HepG2 (cell line): Measurements from ENCODE around the gene SLC29A1. TPM values are rescaled to one million over a fixed set of nuclear protein-coding genes. Genes with fewer than 3 reads are reported as not detected.

Experiments used
- BATF2 ChIP-seq: sonication (generic); formaldehyde crosslinking; IDR thresholded peaks from 2 replicates; pipeline ENCODE4 v1.8.0; 2022; ENCODE audit warnings: mild to moderate bottlenecking, missing genetic modification reagents, moderate library complexity
- DMAP1 ChIP-seq: IDR thresholded peaks from 2 replicates; pipeline ENCODE4 v1.6.1; 2016
- E2F1 ChIP-seq: sonication (generic); formaldehyde crosslinking; IDR thresholded peaks from 2 replicates; pipeline ENCODE4 v1.5.0; 2020; ENCODE audit warnings: missing genetic modification reagents
- FOXC1 ChIP-seq: sonication (generic); formaldehyde crosslinking; IDR thresholded peaks from 2 replicates; pipeline ENCODE4 v1.8.0; 2022; ENCODE audit warnings: mild to moderate bottlenecking, missing genetic modification reagents, borderline replicate concordance
- GATAD2A ChIP-seq: IDR thresholded peaks from 2 replicates; pipeline ENCODE4 v1.6.1; 2016
- HNRNPL ChIP-seq: fragments of 200-400 bp; formaldehyde crosslinking; IDR thresholded peaks from 2 replicates; pipeline ENCODE4 v1.6.1; 2017; ENCODE audit warnings: mild to moderate bottlenecking, low read depth, low read length
- MED13 ChIP-seq: sonication (generic); formaldehyde crosslinking; IDR thresholded peaks from 2 replicates; pipeline ENCODE4 v1.5.0; 2020; ENCODE audit warnings: missing genetic modification reagents
- PHF8 ChIP-seq: sonication (generic); formaldehyde crosslinking; IDR thresholded peaks from 2 replicates; pipeline ENCODE4 v1.5.0; 2020; ENCODE audit warnings: missing genetic modification reagents
- RBFOX2 ChIP-seq: fragments of 200-400 bp; formaldehyde crosslinking; IDR thresholded peaks from 2 replicates; pipeline ENCODE4 v1.6.1; 2017; ENCODE audit warnings: low read depth, mild to moderate bottlenecking, low read length
- RFXAP ChIP-seq: sonication (generic); formaldehyde crosslinking; IDR thresholded peaks from 2 replicates; pipeline ENCODE4 v1.4.0; 2020; ENCODE audit warnings: missing genetic modification reagents, borderline replicate concordance
- SP1 ChIP-seq, 2 experiments: fragments of 450-650 bp in 1 of 2; sonication (generic) in 1 of 2; formaldehyde crosslinking in 1 of 2; IDR thresholded peaks; 2 replicates each; pipeline versions ENCODE4 v1.4.0 to v1.6.1; 2016 to 2020; ENCODE audit warnings: missing genetic modification reagents in 1 of 2
- ZBTB14 ChIP-seq: sonication (generic); formaldehyde crosslinking; IDR thresholded peaks from 2 replicates; pipeline ENCODE4 v1.4.0; 2020; ENCODE audit warnings: missing genetic modification reagents
- ZHX2 ChIP-seq, 2 experiments: sonication (generic) in 1 of 2; formaldehyde crosslinking in 1 of 2; IDR thresholded peaks; 2 replicates each; pipeline versions ENCODE4 v1.6.1 to v1.9.0; 2014 to 2022; ENCODE audit warnings: antibody characterized with exemption in 1 of 2, borderline replicate concordance in 1 of 2, inconsistent platforms in 1 of 2, low read depth in 1 of 2, missing genetic modification reagents in 1 of 2
- ZNF180 ChIP-seq: sonication (generic); formaldehyde crosslinking; IDR thresholded peaks from 2 replicates; pipeline ENCODE4 v1.4.0; 2020; ENCODE audit warnings: low read depth, missing genetic modification reagents, borderline replicate concordance
- ZNF276 ChIP-seq: sonication (generic); formaldehyde crosslinking; IDR thresholded peaks from 2 replicates; pipeline ENCODE4 v1.4.0; 2020; ENCODE audit warnings: mild to moderate bottlenecking, low read depth, missing genetic modification reagents
- ZNF552 ChIP-seq: sonication (generic); formaldehyde crosslinking; IDR thresholded peaks from 2 replicates; pipeline ENCODE4 v1.9.0; 2022; ENCODE audit warnings: missing genetic modification reagents, mild to moderate bottlenecking, borderline replicate concordance
- ZNF841 ChIP-seq: sonication (generic); formaldehyde crosslinking; IDR thresholded peaks from 2 replicates; pipeline ENCODE4 v1.8.1; 2023; ENCODE audit warnings: missing genetic modification reagents, borderline replicate concordance
- polyA plus RNA-seq, 8 experiments: library from polyadenylated mRNA; depleted of rRNA in 3 of 8; stranded (reverse) in 7 of 8; unstranded in 1 of 8; fragments of >200 nt; fragmentation: Illumina TruSeq in 4 of 8; extraction: Trizol in 4 of 8; gene quantifications; 2 replicates each; pipeline versions ENCODE4 v1.2.1 to v1.2.3, GENCODE V29; 2011 to 2016; ENCODE audit warnings: low read depth in 4 of 8, missing spikeins in 1 of 8, mixed read lengths in 1 of 8; ENCODE audit not compliant: insufficient read depth in 1 of 8
- total RNA-seq, 5 experiments: library from RNA; depleted of rRNA; stranded (reverse); fragments of >200 nt; fragmentation: Illumina TruSeq; extraction: Trizol; gene quantifications; 2 replicates each; pipeline ENCODE4 v1.2.3, GENCODE V29; 2016; ENCODE audit warnings: low read depth in 1 of 5

Gene SLC29A1
- total and polyA plus RNA-seq, 2 of the 13 experiments (the other 11 are each of a cell fraction or from before 2014, with no cell fraction given), result 43.2 to 106 TPM

- peak; percentile 85 for TF ChIP-seq MED13
- 0 out of 2 replicates have a peak, but pooled peaks have one; percentile 48 for TF ChIP-seq ZNF276 (CRISPR knock-in tag)
- TF ChIP-seq RFXAP (CRISPR knock-in tag), result peak; percentile 69; the same call in 1 of the 2 replicates
- TF ChIP-seq GATAD2A (CRISPR knock-in tag), result peak; percentile 64; the same call in 1 of the 2 replicates
- peak; percentile 43; the same call in 1 of the 2 replicates for TF ChIP-seq ZNF552
- peak; percentile 91 for TF ChIP-seq DMAP1
- peak; percentile 56; the same call in 1 of the 2 replicates for TF ChIP-seq E2F1 (CRISPR knock-in tag)
- peak; percentile 65; the same call in 1 of the 2 replicates for TF ChIP-seq HNRNPL
- no peak; the same call in 1 of the 2 replicates for TF ChIP-seq ZNF841 (CRISPR knock-in tag)
- peak; percentile 9; the same call in 1 of the 2 replicates for TF ChIP-seq ZBTB14 (CRISPR knock-in tag)
- peak; percentile 87; the same call in 1 of the 2 replicates for TF ChIP-seq BATF2 (CRISPR knock-in tag)
- no peak for TF ChIP-seq FOXC1 (CRISPR knock-in tag)
- peak; percentile 48; the same call in 1 of the 2 replicates for TF ChIP-seq PHF8 (CRISPR knock-in tag)
- 0 out of 2 replicates have a peak, but pooled peaks have one; percentile 24 for TF ChIP-seq ZNF180 (CRISPR knock-in tag)
- no peak for TF ChIP-seq SP1 (IDR thresholded peaks at IDR 0.05)
- TF ChIP-seq SP1 (CRISPR knock-in tag; IDR thresholded peaks at IDR 0.05), result peak; percentile 92
- no peak for TF ChIP-seq ZHX2 (IDR thresholded peaks at IDR 0.05; ENCODE audit: low read depth)
- peak; percentile 19; the same call in 1 of the 2 replicates for TF ChIP-seq ZHX2 (CRISPR knock-in tag; IDR thresholded peaks at IDR 0.05; ENCODE audit: borderline replicate concordance)
- TF ChIP-seq RBFOX2, result peak; percentile 77
Measured at GRCh38 chr6:44245912-44246662, 22.7 kb downstream of the SLC29A1 start (continued).
